MCF 10A (cell line): Measurements from ENCODE around the gene CPED1. TPM values are rescaled to one million over a fixed set of nuclear protein-coding genes. Genes with fewer than 3 reads are reported as not detected.

ENCODE experiments used
- BruUV-seq: library from RNA; stranded (reverse); fragments of 400-500 nt; replicated peaks from 2 replicates; lab custom pipeline; 2021; lab: Mats Ljungman, UMichigan
- CTCF ChIA-PET: fragments of 300-600 bp; sonication (Branson Sonifier 250); formaldehyde crosslinking; extraction: SDS; loops from one replicate; lab custom pipeline; 2021; ENCODE audit warnings: antibody characterized with exemption, inconsistent platforms; lab: Yijun Ruan, JAX
- POLR2A ChIA-PET: fragments of 300-600, 350-650 bp; sonication (Branson Sonifier 250); formaldehyde crosslinking; extraction: SDS; loops from one replicate; lab custom pipeline; 2020; ENCODE audit warnings: antibody characterized with exemption, inconsistent platforms; lab: Yijun Ruan, JAX
- DNase-seq: peaks from one replicate; pipeline ENCODE4 v3.0.0-alpha.2; 2018; ENCODE audit not compliant: unreplicated experiment
- H3K27ac Mint-ChIP-seq: one replicate; pipeline ENCODE4 v1.8.0; 2022; ENCODE audit warnings: mild to moderate bottlenecking, low read depth, mixed read lengths; ENCODE audit not compliant: unreplicated experiment
- H3K27me3 Mint-ChIP-seq: one replicate; pipeline ENCODE4 v1.8.0; 2022; ENCODE audit warnings: mixed read lengths; ENCODE audit not compliant: insufficient read depth, unreplicated experiment
- H3K36me3 Mint-ChIP-seq: one replicate; pipeline ENCODE4 v1.8.0; 2022; ENCODE audit warnings: mild to moderate bottlenecking, moderate library complexity, mixed read lengths; ENCODE audit not compliant: insufficient read depth, unreplicated experiment
- H3K4me1 Mint-ChIP-seq: one replicate; pipeline ENCODE4 v1.8.0; 2022; ENCODE audit warnings: mixed read lengths; ENCODE audit not compliant: insufficient read depth, unreplicated experiment
- H3K4me3 Mint-ChIP-seq: one replicate; pipeline ENCODE4 v1.8.0; 2022; ENCODE audit warnings: mild to moderate bottlenecking, moderate library complexity, mixed read lengths; ENCODE audit not compliant: unreplicated experiment
- H3K9me3 Mint-ChIP-seq: one replicate; pipeline ENCODE4 v1.8.0; 2022; ENCODE audit warnings: mixed read lengths; ENCODE audit not compliant: unreplicated experiment
- CTCF ChIP-seq: fragments of 200-600 bp; IDR thresholded peaks from one replicate; pipeline ENCODE4 v1.8.0; 2022; ENCODE audit warnings: antibody characterized with exemption, mild to moderate bottlenecking; ENCODE audit not compliant: unreplicated experiment
- intact Hi-C: fragments of 100-400 bp; cut with micrococcal nuclease; formaldehyde crosslinking; loops from 2 replicates; pipeline ENCODE4 v1.14.1; 2022
- total RNA-seq: library from RNA; stranded (reverse); gene quantifications from 2 replicates; pipeline ENCODE4 v1.2.3, GENCODE V29; 2022

CPED1 gene
- total RNA-seq, 1 experiment from 2014 or later: not detected

GRCh38 chr7:121327671-121328070, 339.2 kb downstream of the CPED1 start:
- intact Hi-C loops: no loop called here
- H3K27me3 Mint-ChIP-seq: peaks cover 45% of the 10 kb centered on the region
- CTCF ChIA-PET: interaction anchor here (1.2 kb wide), 1 partner anchor 68 kb away, joined by 3 read pairs; the partner anchor contains the start of gene FAM3C

GRCh38 chr7:121328508-121329190, 340.1 kb downstream of the CPED1 start, which contains the start of gene WNT16:
WNT16 (plus strand) TSS chr7:121329000; CDS start chr7:121329293, 293 bp downstream.
- BruUV-seq: no TSS peak
- Mint-ChIP-seq H3K36me3 (no peaks in the 10 kb centered on the region), H3K27me3 (peaks cover 45% of the 10 kb centered on the region), H3K9me3 (no peaks in the 10 kb centered on the region), H3K4me1 (peaks cover 5% of the 10 kb centered on the region), H3K27ac (no peak within 1 kb of the TSS), H3K4me3 (peak within 1 kb of the TSS; percentile 54)
- ChIA-PET POLR2A (no interaction called here), CTCF (no interaction called here)
- intact Hi-C loops: no loop called here
- TF ChIP-seq CTCF: no peak
- no peak for DNase-seq

More at GRCh38 chr7:121327671-121328070, 339.2 kb downstream of the CPED1 start:
- H3K36me3 Mint-ChIP-seq: no peaks in the 10 kb centered on the region
- no peak overlapping the region for H3K4me3 Mint-ChIP-seq
- no peak overlapping the region for H3K27ac Mint-ChIP-seq
- POLR2A ChIA-PET: no interaction called here
- peaks cover 5% of the 10 kb centered on the region for H3K4me1 Mint-ChIP-seq
- no peak for TF ChIP-seq CTCF
- H3K9me3 Mint-ChIP-seq: no peaks in the 10 kb centered on the region
- no TSS peak for BruUV-seq
- DNase-seq: no peak

GRCh38 chr7:121329191-121330052, 340.9 kb downstream of the CPED1 start:
- Mint-ChIP-seq H3K27ac (no peak overlapping the region), H3K27me3 (peaks cover 51% of the 10 kb centered on the region), H3K4me3 (peak overlapping the region; percentile 54), H3K36me3 (no peaks in the 10 kb centered on the region), H3K9me3 (no peaks in the 10 kb centered on the region), H3K4me1 (peaks cover 5% of the 10 kb centered on the region)
- BruUV-seq: no TSS peak
- CTCF ChIA-PET: interaction anchor here (0.7 to 0.8 kb wide), 2 partner anchors 90 to 166 kb away, joined by 3 read pairs; no protein-coding TSS in a partner anchor
- POLR2A ChIA-PET: no interaction called here
- DNase-seq: peak; percentile 41
- intact Hi-C loops: loop anchor here (10.0 kb wide), 1 partner anchor 205 kb away; no protein-coding TSS in a partner anchor
- TF ChIP-seq CTCF: peak; percentile 12
